ENCODE data around the gene PLA2G4E.

Gene PLA2G4E

DNA sequence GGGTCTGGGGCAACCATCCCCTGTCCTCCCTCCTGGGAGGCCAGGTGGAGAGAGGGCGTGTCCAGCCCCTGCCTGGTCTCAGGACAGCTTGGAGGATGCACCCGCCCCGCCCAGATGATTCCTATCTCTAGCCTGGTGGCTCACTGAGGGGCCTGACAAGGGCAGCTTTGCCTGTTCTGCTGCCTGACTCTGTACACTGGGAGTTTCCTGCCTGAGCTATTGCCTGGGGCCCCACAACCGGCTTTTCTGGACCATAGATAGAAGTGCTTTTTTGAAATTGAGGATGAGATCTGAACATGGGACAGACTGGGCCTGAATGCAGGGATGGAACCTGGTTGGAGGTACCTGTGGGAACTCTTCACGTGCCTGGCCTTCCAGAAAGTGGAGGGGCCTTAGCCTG lies 751 bp upstream of the PLA2G4E start:
- no peak overlapping the region for H3K4me3 ChIP-seq (ENCODE audit: low read depth, low read length)
- no peak for DNase-seq (ENCODE audit: low read depth)
- TF ChIP-seq, protein P1, sequence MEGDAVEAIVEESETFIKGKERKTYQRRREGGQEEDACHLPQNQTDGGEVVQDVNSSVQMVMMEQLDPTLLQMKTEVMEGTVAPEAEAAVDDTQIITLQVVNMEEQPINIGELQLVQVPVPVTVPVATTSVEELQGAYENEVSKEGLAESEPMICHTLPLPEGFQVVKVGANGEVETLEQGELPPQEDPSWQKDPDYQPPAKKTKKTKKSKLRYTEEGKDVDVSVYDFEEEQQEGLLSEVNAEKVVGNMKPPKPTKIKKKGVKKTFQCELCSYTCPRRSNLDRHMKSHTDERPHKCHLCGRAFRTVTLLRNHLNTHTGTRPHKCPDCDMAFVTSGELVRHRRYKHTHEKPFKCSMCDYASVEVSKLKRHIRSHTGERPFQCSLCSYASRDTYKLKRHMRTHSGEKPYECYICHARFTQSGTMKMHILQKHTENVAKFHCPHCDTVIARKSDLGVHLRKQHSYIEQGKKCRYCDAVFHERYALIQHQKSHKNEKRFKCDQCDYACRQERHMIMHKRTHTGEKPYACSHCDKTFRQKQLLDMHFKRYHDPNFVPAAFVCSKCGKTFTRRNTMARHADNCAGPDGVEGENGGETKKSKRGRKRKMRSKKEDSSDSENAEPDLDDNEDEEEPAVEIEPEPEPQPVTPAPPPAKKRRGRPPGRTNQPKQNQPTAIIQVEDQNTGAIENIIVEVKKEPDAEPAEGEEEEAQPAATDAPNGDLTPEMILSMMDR (IDR thresholded peaks at IDR 0.05; ENCODE audit: insufficient read depth, low read depth, low read length, missing control alignments) = no peak

DNA sequence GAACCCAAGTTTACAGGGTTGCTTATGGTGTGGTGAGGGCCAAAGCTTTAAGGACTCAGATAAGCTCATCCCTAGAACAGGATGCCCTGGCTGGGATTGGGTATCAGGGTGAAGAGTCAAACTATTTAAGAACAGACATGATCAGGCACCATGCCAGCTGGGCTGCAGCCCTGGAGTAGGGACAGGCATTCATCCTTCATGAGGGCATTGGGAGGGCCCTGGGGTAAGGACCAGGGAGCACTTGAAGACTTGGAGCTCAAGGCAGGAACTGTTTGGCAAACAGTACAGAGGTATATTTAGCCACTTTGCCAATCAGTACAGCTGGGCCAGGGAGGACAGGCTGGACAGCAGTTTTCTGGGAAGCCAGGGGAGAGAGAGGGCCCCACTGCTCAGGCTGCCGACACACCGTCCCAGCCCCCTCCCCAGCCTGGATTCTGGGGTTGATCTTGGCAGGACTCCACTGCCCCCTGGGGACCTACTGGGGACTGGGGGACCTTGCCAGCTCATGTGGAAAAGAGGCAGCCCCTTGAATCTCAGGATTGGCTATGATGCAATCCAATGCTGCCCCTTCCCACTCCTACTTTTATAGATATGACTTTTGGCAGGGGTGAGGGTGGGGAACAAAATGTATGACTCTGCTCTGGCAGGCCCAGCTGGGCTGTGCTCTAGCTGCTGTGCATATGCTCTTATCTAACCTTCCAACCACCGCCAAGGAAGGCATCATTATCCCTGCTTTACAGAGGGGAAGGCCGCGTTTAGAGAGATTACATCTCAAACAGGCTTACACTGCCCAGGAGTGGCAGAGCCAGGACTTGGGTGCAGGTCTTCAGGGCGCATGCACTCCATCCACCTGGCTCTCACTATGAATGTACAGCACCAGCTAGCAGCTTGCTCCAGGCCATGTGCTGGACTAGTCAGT lies 2.3 kb downstream of the PLA2G4E start:
- TF ChIP-seq, protein P1 (IDR thresholded peaks at IDR 0.05; ENCODE audit: insufficient read depth, low read depth, low read length, missing control alignments) = no peak
- DNase-seq (ENCODE audit: low read depth) = no peak

DNA sequence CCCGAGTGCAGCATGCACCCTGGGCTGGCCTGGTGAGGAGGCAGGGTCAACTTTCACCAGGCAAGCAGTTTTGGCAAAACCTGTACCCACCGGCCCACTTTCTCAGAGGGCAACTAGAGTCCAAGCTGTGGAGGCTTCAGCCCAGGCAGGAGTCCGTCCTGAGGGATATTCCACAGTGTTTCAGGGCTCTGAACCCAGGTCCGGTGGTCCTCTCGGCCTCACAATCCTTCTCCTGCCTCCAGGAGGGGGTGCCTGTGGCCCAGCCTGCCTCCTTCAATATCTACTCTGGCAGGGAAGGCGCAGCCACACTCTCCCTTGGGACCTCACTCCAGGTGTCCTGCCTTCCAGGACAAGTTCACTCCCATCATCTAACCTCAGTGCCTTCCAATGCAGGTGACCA lies 3.9 kb downstream of the PLA2G4E start:
- no peak for DNase-seq (ENCODE audit: low read depth)

More for the DNA sequence above, 2.3 kb downstream of the PLA2G4E start:
- no peak overlapping the region for H3K4me3 ChIP-seq (ENCODE audit: low read depth, low read length)

DNA sequence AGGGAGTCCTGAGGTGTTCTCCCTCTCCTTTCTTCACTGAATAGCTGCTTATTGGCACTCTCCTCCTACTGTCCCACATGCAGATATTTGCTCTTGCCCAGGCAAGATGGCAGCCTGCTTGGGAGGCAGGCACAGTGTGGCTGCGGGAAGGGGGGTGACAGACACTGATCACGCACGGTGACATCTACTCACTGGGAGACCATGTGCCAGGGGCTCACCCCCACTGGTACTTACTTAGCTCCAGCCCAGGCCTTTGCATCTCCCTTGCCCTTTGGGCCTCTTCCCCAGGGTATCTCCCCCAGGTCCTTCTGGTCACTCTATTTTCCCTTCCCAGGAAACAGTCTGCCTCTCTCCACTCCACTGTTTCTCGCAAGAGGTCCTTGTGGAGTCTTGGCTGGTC lies 6.4 kb downstream of the PLA2G4E start:
- no peak overlapping the region for H3K4me3 ChIP-seq (ENCODE audit: low read depth, low read length)
- TF ChIP-seq, protein P1 (IDR thresholded peaks at IDR 0.05; ENCODE audit: insufficient read depth, low read depth, low read length, missing control alignments) = no peak
- no peak for DNase-seq (ENCODE audit: low read depth)

More for the DNA sequence above, 3.9 kb downstream of the PLA2G4E start:
- no peak overlapping the region for H3K4me3 ChIP-seq (ENCODE audit: low read depth, low read length)
- TF ChIP-seq, protein P1 (IDR thresholded peaks at IDR 0.05; ENCODE audit: insufficient read depth, low read depth, low read length, missing control alignments) = no peak

- no peak for DNase-seq (ENCODE audit: low read depth)
- TF ChIP-seq, protein P1 (IDR thresholded peaks at IDR 0.05; ENCODE audit: insufficient read depth, low read depth, low read length, missing control alignments) = no peak
- no peak overlapping the region for H3K4me3 ChIP-seq (ENCODE audit: low read depth, low read length)
These were observed 7.8 kb downstream of the PLA2G4E start for GRCh38 chr15:42012928-42013482.

DNA sequence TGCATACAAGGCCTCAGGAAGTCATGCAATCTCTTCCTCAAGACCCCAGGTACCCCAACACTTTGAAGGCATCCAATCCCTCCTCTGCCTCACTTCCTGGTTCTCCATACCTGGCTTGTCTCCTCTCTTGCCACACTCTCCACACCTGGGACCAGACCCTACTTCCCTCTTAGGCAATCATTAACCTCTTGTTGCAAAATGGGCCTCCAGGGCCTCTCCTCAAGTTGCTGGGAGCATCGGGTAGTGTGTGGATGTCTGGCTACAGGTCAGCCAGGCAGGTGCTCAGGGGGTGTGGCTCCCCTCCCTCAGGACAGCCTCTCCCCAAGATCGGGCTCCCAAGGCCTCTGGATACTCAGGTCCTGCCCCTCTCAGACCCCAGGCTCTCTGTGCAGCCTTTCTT lies 8.6 kb downstream of the PLA2G4E start:
- TF ChIP-seq, protein P1 (IDR thresholded peaks at IDR 0.05; ENCODE audit: insufficient read depth, low read depth, low read length, missing control alignments) = no peak
- no peak for DNase-seq (ENCODE audit: low read depth)
- no peak overlapping the region for H3K4me3 ChIP-seq (ENCODE audit: low read depth, low read length)
